ENCODE measurements around the gene BUD31. TPM values are rescaled to one million over a fixed set of nuclear protein-coding genes. Genes with fewer than 3 reads are reported as not detected.
"Not testable (repeated sequence)": the region's sequence is repeated elsewhere in the genome, so short reads cannot be mapped to it uniquely, and the experiment has no call there.

BUD31 gene
- total RNA-seq, 3 donors from 2014 or later, result 53.9 to 69.8 (median 65.4) TPM

DNA sequence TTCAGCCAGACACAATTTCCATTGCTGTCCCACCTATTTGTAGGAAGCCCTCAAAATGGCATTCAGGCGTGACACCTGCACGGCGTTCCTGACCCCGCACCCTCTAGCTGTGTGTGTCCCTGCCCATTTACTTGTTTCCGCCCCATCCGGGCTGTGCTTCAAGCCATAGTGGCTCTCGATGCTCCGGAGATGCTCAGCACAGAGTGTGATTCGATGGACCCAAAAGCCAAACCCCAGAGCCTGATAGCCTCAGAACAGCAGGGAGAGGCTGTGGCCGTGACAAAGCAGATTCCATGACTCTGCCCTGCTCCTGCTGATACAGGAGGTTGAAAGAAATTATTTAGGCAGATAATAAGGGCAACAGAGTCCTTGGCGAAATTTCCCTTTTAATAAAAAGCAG is 13.4 kb downstream of the BUD31 start:
- Histone ChIP-seq H3K4me1 (no peaks in the 10 kb centered on the region), H3K9me3 (no peaks in the 10 kb centered on the region), H3K27ac (no peak overlapping the region), H3K27me3 (no peaks in the 10 kb centered on the region), H3K4me3 (no peak overlapping the region), H3K36me3 (peaks cover 23% of the 10 kb centered on the region)
- intact Hi-C loops (cut with DNase I; ENCODE audit: low total_unique reads), result no loop called here
- TF ChIP-seq POLR2AphosphoS5 (IDR thresholded peaks at IDR 0.05), result no peak
- TF ChIP-seq, protein P1, sequence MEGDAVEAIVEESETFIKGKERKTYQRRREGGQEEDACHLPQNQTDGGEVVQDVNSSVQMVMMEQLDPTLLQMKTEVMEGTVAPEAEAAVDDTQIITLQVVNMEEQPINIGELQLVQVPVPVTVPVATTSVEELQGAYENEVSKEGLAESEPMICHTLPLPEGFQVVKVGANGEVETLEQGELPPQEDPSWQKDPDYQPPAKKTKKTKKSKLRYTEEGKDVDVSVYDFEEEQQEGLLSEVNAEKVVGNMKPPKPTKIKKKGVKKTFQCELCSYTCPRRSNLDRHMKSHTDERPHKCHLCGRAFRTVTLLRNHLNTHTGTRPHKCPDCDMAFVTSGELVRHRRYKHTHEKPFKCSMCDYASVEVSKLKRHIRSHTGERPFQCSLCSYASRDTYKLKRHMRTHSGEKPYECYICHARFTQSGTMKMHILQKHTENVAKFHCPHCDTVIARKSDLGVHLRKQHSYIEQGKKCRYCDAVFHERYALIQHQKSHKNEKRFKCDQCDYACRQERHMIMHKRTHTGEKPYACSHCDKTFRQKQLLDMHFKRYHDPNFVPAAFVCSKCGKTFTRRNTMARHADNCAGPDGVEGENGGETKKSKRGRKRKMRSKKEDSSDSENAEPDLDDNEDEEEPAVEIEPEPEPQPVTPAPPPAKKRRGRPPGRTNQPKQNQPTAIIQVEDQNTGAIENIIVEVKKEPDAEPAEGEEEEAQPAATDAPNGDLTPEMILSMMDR (IDR thresholded peaks at IDR 0.05), result no peak
- TF ChIP-seq POLR2A (IDR thresholded peaks at IDR 0.05), result no peak
- no peak for DNase-seq (ENCODE audit: low spot score in 2 of 2)

DNA sequence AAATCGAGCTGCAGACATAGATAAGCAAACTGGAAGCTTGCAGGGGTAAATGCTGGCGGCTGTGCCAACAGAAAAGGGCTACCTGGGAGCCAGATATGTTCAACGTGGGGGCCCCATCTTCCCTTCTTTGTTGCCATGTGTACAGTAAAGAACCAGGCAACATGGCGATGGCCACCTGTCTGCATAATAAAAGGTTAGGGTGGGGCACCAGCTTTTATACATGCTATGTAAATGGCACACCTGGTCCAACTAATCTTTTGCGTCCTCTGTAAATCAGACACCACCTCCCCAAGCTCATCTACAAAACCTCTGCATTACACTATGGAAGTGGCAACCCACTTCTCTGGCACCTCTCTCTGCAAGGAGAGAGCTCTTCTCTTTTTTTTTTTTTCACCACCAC is 13.9 kb downstream of the BUD31 start:
- Histone ChIP-seq H3K4me3 (no peak overlapping the region), H3K27me3 (no peaks in the 10 kb centered on the region), H3K27ac (no peak overlapping the region), H3K36me3 (peaks cover 21% of the 10 kb centered on the region), H3K9me3 (no peaks in the 10 kb centered on the region), H3K4me1 (no peaks in the 10 kb centered on the region)
- intact Hi-C loops (cut with DNase I; ENCODE audit: low total_unique reads), result no loop called here
- DNase-seq (ENCODE audit: low spot score in 2 of 2), result no peak
- TF ChIP-seq, protein P1 (IDR thresholded peaks at IDR 0.05), result no peak
- TF ChIP-seq POLR2A (IDR thresholded peaks at IDR 0.05) (no peak), POLR2AphosphoS5 (IDR thresholded peaks at IDR 0.05) (no peak)

DNA sequence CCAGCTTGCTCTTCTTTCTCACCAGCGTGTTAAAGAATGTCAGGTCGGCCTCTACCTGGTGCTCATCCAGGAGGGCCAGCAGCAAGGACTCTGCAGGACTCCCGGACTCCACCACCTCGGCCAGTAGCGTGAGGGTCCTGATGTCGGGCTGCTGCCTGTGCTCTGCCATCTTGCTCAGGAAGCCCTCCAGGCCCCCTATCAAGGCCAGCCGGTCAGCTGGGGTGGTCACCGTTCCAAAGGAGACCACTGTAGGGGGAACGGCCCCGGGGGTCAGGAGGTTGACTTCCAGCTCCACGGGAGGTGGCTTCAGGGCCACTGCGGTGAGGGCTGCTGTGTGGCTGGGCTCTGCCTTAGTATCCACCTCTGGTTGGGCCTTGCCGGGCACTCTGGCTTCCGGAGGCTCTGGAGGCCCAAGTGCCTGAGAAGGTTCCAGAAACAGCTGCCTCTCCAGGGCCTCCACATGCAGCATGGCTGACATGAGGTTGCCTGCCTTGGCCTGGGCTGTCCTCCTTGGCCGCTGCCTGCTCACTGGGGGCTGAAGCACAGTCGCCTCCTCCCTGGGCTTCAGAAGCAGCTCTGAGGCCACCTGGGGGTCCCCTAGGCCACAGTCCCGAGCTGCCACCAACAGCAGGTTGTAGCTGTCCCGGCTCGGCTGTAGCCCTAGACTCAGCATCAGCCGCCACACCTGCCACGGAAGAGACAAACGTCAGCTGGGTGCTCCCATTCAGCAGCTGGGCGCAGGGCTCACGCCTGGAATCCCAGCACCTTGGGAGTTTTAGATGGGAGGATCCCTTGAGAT is 16.4 kb downstream of the BUD31 start:
- Histone ChIP-seq H3K36me3 (peaks cover 9% of the 10 kb centered on the region), H3K9me3 (no peaks in the 10 kb centered on the region), H3K4me1 (no peaks in the 10 kb centered on the region), H3K4me3 (no peak overlapping the region), H3K27me3 (no peaks in the 10 kb centered on the region), H3K27ac (no peak overlapping the region)
- intact Hi-C loops (cut with DNase I; ENCODE audit: low total_unique reads), result no loop called here
- DNase-seq (ENCODE audit: low spot score in 2 of 2), result no peak
- no peak for TF ChIP-seq POLR2AphosphoS5 (IDR thresholded peaks at IDR 0.05)
- TF ChIP-seq POLR2A (IDR thresholded peaks at IDR 0.05), result no peak
- TF ChIP-seq, protein P1 (IDR thresholded peaks at IDR 0.05), result no peak

DNA sequence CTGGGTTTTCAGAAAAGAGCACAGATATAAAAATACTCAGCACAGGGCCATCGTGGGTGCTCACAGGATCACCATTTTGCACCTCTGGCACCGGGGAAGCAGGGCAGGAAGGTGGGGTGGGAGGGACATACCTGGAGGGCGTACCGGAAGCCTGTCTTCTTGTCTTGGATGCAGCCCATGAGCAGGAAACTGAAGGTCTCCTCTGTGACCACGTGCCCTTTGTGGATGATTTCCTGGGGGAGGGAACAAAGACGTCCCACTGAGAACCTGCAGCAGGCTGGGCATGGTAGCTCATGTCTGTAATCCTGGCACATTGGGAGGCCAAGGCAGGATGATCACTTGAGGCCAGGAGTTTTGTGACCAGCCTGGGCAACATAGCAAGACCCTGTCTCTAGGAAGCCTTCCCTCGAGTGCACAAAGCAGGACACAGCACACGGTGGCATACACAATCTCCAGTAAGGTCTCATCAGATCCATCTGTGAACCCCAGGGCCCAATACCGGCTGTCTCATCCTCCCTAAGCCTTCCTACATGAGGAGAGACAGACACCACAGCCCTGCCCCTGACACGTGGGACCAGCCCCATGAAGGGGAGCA is 20.3 kb downstream of the BUD31 start:
- Histone ChIP-seq H3K27ac (no peak overlapping the region), H3K36me3 (peaks cover 9% of the 10 kb centered on the region), H3K27me3 (no peaks in the 10 kb centered on the region), H3K4me1 (no peaks in the 10 kb centered on the region), H3K4me3 (no peak overlapping the region), H3K9me3 (no peaks in the 10 kb centered on the region)
- no peak for DNase-seq (ENCODE audit: low spot score in 2 of 2)
- intact Hi-C loops (cut with DNase I; ENCODE audit: low total_unique reads), result no loop called here
- TF ChIP-seq POLR2AphosphoS5 (IDR thresholded peaks at IDR 0.05), result no peak
- TF ChIP-seq, protein P1 (IDR thresholded peaks at IDR 0.05), result no peak
- no peak for TF ChIP-seq POLR2A (IDR thresholded peaks at IDR 0.05)

DNA sequence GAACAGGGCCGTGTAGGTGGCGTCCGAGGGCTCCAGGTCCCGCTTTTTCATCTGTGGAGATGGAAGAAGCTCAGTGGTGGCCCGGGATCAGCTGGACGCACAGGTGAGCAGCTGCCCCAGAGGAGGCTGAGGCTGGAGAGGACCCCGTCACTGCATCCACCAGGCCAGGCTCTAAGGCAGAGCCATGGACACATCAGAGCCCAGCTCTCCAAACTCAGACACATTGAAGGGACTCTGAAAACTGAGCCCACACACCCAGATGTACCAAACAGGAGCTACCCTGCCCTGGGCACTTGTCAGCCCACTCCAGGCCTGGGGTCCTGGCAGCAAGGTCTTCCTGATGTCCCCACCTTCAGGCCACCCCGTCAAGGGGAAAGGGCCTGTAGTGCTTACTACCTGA is 21.0 kb downstream of the BUD31 start:
- TF ChIP-seq POLR2AphosphoS5 (IDR thresholded peaks at IDR 0.05) (no peak), POLR2A (IDR thresholded peaks at IDR 0.05) (no peak)
- TF ChIP-seq, protein P1 (IDR thresholded peaks at IDR 0.05), result no peak
- no peak overlapping the region for H3K4me3 ChIP-seq
- no peaks in the 10 kb centered on the region for H3K4me1 ChIP-seq
- no peak for DNase-seq (ENCODE audit: low spot score in 2 of 2)
- intact Hi-C loops (cut with DNase I; ENCODE audit: low total_unique reads), result no loop called here
- no peaks in the 10 kb centered on the region for H3K9me3 ChIP-seq
- peaks cover 9% of the 10 kb centered on the region for H3K36me3 ChIP-seq
- no peaks in the 10 kb centered on the region for H3K27me3 ChIP-seq
- H3K27ac ChIP-seq, result no peak overlapping the region

DNA sequence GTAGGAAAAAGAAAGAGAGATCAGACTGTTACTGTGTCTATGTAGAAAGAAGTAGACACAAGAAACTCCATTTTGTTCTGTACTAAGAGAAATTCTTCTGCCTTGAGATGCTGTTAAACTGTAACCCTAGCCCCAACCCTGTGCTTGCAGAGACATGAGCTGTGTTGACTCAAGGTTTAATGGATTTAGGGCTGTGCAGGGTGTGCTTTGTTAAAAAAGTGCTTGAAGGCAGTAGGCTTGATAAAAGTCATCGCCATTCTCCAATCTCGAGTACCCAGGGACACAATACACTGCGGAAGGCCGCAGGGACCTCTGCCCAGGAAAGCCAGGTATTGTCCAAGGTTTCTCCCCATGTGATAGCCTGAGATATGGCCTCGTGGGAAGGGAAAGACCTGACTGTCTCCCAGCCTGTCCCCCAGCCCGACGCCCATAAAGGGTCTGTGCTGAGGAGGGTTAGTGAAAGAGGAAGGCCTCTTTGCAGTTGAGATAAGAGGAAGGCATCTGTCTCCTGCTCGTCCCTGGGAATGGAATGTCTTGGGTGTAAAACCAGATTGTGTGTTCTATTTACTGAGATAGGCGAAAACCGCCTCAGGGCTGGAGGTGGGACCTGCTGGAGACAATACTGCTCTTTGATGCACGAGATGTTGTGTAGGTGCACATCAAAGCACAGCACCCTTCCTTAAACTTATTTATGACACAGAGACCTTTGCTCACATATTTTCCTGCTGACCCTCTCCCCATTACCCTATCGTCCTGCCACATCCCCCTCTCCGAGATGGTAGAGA is 23.2 kb downstream of the BUD31 start:
- H3K9me3 ChIP-seq; H3K4me1 ChIP-seq; H3K27me3 ChIP-seq; DNase-seq (ENCODE audit: low spot score in 2 of 2); H3K36me3 ChIP-seq; H3K27ac ChIP-seq; H3K4me3 ChIP-seq; intact Hi-C loops (cut with DNase I; ENCODE audit: low total_unique reads): not testable (repeated sequence)
